GM19351 (cell line): ENCODE measurements around the gene AREG.

Experiments
- ATAC-seq: cut with Tn5 transposase; IDR thresholded peaks from one replicate; pipeline ENCODE4 v1.9.1; 2021; ENCODE audit warnings: mild to moderate bottlenecking, moderate library complexity; ENCODE audit not compliant: unreplicated experiment

Gene AREG

DNA sequence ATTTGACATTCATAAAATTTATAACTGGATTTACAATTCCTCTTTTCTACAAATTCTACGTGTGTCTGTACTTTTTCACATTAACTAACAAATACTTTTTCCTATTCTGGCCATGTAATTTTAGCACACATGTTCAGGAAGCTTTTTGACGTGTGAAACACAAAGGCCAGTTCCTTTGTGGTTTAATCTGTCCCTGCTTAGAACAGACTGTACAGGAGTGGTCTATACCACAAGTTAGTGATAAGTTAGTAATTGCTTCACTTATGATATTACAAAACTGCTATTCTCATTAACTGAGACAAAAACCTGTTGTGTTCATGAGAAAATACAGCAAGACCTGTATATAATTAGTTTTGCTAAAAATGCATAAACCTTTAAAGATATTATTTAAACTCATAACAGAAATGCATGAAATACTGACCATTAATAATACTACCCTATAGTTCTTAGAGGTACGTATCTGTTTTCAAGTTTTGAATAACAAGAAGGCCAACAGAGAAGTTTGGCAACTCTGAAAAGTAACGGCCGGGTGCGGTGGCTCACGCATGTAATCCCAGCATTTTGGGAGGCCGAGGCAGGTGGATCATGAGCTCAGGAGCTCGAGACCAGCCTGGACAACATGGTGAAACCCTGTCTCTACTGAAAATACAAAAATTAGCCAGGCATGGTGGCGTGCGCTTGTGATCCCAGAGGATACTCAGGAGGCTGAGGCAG, 13.7 kb upstream of the AREG start:
- ATAC-seq: no peak

DNA sequence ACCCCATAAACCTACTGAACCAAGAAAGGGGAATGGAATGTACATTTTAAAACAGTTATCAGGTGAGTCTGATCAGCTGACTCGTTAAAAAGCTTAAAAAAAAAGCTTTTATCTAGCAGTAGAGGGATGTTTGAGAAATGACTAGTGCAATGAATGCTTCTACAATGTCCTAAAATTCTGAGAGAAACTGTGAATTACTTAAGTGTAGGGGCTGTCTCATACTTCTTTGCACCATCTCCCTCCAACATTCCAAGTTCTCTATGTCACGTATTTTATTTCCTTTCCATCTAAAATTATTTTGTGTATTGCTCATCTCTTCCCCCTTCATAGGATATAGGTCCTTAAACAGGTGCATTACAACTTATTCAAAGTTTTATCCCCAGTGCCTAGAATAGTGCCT, 11.9 kb upstream of the AREG start:
- no peak for ATAC-seq

DNA sequence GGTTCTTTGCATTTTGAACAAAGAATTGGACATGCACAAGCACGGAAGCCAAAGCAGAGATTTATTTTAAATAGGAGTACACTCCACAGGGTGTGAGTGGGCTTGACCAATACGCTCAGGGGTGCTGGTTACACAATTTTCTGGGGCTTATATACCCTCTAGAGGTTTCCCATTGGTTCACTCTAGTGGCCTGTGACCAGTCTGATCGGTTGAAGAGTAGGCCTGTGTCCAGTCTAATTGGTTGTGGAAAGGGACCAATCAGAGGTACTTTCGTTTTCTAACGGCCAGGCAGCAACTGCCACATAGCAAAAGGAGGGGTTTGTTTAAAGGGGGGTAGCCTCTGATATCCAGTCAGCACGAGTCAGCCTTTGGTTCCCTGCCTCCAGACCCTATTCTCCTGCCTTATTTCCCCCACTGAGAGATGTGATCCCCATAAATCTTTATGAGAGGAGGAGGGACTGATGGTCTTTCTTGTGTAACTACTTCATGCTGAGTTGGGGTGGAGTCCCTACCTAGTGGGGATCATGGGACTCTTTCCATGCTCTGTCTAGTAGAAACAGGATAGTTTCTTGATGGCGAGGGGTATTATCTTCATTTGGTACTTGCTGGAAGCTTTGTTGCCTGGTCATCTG, 11.3 kb upstream of the AREG start:
- ATAC-seq: no peak

DNA sequence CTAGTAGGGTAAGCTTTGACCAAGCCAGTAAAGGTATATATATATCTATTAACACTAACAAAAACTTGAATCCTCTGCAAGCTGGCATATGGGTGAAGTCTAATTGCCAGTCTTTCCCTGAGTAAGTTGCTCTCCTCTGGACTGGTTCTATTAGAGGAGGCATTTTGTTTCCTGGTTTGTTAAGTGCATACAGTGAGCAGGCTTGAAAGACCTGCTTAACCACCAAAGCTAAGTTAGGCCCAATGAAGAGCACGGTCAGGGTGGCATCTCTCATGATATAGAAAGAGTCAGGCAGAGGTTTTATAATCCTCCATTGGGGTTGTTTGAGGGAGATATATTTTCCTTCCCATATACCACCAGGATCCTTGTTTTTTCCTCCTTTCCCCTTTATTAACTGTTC, 9.6 kb upstream of the AREG start:
- ATAC-seq: no peak

DNA sequence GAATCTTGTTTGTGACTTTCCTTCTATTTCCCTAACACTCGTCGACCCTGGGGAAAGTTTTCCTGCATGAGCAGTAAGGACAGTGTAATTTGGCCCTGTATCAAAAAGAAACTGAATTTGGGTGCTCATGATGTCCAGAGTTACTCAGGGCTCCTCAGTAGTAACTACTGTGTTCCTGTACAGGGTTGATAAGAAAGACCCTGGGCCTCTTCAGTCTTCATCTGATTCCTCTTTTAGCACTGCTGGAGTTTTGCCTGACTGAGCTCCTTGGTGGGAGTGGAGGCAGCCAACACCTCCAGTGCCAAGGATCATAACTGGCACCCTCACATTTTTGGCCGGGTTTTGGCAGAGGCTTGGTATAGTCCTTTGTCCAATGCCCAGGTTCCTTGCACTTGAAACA, 7.1 kb upstream of the AREG start:
- ATAC-seq: no peak

DNA sequence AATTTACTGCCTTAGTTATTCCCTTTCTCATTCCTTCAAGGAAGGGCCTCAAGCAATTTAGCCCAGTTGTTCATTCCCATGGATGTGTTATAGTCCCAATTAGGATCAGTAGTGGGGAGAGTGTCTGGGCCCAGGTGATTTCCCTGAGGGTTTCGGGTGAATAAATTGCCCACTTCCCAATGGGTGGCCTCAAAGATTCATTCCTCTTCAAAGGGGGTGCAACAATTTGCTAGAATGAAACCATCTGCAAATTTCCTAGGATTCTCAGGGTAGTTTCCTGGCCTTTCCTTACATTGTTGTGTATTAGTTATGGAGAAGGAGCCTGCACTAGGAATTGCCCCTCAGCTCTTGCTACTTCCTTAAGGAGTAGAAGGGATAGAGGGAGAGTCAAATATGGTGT, 6.3 kb upstream of the AREG start:
- ATAC-seq: no peak

DNA sequence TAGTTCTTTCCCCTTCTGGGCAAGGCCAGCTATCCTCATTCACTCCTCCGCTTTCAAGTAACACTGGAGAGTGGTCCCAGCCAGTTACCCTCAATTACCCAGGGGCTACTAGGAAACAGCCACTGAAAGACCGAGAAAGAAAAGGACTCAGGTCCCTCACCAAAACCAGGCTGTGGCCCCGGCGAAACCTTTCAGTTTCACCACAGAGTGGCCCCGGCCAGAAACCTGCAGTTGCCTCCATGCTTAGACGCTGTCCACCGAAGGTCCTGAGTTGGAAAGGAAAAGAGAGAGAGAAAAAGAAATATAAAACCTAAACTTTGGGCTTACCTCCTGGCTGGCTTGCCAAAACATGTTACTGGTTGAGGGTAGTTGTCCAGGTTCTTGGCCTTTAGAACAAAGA, 5.0 kb upstream of the AREG start:
- ATAC-seq: no peak

DNA sequence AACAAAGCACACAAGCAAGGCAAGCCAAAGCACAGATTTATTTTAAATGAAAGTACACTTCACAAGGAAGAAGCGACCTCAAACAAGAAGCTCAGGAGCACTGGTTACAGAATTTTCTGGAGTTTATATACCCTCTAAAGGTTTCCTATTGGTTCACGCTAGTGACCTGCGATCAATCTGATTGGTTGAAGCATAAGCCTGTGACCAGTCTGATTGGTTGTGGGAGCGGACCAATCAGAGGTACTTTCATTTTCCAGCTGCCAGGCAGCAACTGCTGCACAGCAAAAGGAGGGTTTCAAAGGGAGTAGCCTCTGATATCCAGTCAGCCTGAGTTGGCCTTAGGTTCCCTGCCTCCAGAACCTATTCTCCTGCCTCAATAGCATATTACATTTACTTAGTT, 4.6 kb upstream of the AREG start:
- no peak for ATAC-seq

DNA sequence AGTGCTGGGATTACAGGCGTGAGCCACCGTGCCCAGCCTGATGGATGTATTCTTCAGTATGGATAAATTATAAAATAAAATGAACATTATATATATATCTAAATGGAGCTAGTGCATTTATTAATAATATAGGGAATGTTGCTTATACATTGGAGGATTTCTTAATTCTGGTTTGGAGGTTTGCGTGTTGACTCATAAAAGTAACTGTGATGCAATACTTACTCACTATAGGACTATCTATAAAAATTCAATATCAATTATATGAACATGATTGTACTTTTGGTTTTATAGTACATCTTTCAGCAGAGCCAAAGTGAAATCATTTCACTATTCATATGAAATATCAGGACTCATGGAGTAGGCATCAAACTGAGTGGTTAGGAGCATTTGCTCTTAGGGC, 3.2 kb upstream of the AREG start:
- ATAC-seq: no peak

DNA sequence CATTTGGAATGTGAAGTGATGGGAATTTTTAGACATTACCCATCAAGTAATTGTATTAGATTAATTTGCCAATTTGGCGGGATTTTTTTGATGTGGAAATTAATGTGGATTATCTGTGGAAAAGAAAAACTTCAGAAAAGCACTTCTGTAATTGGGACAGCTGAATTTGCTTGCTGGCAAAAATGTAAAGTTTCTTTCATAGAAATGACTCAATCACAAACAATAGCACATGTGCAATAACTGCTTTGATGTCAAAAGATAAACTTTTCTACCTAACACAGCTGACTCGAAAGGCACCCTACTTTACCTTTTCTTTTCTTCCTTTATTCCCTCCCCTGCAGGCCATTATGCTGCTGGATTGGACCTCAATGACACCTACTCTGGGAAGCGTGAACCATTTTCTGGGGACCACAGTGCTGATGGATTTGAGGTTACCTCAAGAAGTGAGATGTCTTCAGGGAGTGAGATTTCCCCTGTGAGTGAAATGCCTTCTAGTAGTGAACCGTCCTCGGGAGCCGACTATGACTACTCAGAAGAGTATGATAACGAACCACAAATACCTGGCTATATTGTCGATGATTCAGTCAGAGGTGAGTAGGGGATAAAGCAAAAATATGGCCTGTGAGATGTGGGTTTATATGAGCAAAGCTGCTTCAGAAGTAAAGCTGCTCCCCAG, 1.4 kb downstream of the AREG start:
- no peak for ATAC-seq

DNA sequence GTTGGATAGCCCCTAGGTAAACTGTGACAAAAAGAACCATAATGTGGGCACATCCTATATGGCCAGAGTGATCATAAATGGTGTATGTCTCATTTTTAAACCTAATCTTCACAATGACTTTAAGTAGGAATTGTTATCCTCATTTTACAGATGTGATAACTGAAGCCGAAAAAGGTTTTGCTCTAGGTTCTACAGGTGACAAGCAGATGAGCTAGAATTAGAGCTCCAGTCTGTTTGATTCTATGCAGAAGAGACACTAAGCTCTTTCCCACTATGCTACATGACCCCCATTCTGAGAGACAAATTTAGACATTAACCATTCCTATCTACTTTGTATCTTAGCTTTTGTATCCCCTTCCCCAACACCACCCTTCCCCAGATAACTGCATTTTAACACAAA, 2.0 kb downstream of the AREG start:
- no peak for ATAC-seq

DNA sequence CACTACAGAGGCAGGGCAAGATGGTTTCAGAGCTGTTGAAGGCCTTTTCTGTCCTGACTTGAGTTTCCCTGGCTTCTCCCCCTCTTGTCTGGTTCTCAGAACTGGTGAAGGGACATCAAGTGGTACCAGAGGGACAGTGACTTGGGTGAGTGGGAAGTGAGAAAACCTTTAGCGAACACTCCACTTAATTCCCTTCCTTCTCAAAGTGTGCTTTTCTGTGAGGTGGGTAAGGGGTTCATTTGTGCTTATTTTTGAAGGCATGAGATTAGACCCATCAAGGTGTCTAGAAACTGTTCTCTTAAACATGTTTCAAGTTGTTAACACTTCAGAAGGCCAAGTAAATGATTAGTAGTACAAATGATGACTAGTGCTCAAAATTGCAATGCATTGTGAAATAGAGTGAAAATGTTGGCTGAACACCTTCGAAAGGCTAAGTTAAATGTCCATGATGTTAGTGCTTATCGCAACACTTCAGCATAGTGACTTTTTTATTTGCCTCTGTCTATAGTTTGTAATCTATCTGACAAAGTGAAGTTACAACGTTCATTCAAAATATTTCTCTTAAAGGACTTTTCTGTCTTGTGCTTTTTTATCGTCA, 2.8 kb downstream of the AREG start:
- ATAC-seq: no peak

DNA sequence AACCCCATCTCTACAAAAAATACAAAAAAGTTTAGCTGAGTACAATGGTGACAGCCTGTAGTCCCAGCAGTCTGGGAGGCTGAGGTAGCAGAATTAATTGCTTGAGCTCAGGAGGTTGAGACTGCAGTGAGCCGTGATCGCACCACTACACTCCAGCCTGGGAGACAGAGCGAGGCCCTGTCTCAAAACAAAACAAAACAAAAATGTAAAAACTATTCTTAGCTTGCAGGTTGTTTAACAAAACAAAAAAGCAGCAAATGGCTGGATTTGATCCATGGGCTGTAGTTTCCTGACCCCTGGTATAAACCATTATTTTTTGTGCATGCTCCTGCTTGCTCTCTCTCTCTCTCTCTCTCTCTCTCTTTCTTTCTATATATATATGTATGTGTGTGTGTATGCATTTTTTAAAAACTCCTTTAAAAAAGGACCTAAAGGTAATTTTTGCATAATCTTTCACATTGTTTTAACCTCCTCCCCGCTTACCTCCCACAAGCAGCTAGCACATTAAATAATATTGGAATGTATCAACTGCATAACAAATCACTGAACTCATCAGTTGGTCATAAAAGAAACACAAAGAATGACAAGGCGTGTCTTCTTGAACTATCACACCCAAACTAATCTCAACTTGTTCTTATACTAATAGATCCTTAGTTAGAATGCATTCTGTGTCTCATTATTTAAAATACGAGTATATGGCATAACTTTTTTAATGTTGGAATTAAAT, 4.8 kb downstream of the AREG start:
- ATAC-seq: no peak

DNA sequence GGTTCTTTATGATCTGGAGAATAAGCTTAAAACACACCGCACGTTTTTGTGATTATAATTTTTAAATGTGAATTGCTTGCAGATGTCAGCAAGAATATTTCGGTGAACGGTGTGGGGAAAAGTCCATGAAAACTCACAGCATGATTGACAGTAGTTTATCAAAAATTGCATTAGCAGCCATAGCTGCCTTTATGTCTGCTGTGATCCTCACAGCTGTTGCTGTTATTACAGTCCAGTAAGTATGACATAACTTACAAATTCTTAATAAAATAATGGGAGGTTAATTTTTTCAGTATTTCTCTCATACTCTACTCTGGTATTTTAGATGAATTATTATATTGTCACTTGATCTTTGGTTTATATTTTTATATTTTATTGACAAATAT, 5.4 kb downstream of the AREG start:
- ATAC-seq: no peak

DNA sequence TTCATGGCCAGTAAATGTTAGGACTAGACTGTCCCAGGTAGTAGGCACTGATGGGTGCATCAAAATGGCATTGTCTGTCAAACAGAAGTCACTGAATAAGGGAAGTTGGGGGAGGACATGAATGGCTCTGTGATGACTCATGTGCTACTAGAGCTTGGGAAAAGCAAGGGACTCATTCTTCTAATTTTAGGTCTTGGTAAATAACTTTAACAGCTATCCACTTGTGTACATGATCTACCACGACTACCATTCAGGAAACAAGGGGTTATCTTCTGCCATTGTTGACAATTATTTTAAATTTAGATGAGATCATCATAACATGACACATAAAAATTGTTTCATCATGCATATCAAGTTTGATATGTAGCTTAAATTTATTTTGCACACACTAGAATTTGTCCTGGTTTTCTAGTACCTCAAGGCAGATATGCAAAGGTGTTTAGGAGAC, 6.3 kb downstream of the AREG start:
- no peak for ATAC-seq

DNA sequence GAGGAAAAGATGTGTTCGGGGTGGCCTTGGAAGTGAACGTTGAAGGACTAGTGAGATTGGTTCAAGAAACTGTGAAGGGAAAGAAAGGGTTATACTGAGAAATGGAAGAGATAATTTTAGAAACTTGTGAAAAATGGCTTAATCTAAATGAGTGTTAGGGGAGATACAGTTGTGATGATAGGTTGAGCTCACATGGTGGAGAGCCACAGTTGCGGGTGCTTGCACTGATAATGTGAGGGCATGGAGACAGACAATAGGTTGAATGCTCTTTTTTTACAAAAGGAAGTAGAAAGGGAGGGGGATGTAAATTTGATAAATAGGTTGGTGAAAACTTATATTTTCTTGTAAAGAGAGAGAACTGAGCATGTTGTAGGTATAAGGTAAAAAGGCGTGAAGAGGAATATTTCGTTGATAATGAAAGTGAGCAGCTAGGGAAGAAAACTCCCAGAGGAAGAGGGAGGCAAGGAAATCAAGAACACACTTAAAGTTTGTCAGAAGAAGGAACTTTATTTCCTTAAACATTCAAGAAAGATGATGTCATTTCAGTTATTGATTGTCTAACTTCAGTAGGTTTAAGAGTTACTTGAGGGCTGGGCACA, 8.2 kb downstream of the AREG start:
- ATAC-seq: no peak

DNA sequence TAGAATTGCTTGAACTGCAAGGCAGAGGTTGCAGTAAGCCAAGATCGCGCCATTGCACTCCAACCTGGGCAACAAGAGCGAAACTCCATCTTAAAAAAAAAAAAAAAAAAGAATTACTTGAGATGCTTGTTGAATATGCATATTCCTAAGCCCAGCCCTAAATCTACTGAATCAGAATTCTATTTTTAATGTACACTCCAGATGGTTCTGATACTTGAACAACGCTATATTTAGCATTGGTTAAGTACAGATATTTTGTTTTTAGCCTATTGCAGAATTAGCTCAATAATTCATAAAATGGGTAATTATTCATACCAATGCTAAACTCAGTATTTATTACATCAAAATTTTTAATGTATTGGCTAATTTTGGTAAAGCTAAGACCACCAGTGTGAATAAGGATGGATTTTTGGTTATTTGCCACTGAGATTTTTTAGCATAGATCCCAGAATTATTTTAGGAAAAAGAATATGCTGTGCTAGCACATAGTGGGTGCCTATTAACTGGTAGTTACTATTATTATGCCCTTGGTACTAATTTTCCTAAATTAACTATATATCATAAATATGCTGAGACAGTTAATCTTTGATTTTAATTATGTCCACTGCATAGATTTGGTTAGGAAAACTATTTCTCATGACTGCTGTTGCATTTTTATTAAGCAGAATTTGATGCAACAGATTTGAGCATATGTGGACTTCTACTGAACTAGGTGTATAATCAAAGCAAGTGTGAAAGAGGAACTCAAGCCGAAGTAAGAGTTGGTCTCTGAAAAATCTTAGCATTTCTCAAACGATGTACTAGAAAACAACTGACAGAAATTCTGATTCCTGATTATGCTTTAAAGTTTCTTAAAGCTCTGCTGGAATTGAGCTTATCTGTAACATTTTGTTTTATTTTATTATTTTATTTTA, 9.2 kb downstream of the AREG start:
- no peak for ATAC-seq

DNA sequence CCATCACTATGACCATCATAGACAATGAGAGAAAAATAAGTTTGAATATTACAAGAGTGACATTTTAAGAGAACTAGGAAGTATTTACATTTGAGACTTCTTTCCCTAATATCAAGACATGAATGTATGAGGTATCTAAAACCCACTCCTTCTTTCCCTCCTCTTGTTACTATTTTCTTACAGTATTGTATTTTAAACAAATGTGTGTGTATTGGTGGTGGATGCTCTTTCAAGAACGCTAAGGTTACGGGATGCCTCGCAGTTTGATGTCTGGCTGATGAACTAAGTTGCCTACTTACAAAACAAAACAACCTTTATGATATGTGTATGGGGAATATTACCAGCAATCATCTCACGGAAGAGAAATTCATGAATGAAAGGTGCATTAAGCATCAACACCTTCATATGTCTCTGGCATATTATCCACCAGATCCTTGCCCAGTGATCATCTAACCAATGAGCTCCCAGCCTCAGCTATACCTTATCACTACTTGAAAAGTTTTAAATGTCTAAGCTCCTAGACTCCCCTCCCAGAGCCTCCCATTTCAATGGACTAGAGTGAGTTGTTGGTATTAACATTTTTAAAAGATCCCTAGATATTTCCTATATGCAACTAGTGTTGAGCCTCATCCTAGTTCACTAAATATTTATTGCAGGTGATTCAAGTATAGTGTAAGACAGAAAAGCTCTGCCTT, 10.6 kb downstream of the AREG start:
- ATAC-seq: no peak

DNA sequence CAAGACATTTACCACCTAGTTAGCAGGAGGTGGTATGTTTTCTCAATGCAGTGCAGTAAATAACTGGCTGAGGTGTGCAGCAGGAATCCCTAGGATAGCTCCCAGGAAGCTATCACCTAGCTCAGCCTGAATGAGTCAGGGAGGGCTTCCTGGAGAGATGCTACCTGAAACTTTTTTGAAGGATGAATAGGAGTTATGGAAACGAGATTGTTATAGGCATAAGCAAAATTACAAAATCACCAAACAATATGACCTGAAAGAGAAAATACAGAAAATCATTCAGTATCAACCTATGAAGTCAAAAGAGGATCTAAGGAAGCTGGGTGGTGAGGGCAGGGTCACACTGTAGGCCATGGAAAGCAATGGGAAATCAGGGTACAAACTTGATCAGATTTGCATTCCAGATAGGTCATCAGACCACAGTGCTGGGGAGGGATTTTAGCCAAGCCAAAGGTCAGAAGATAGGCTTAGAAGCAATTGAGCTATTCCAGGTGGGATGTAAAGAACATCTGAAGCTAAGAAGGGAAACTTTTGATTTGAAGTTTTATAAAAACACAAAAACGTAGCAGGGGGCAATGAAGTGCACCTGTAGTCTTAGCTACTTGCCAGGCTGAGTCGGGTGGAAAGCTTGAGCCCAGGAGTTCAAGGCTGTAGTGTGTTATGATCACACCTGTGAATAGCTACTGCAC, 11.3 kb downstream of the AREG start:
- no peak for ATAC-seq
